ENCODE data around the gene SLC27A1.

The SLC27A1 gene

GRCh38 chr19:17431417-17431816 is 38.9 kb upstream of the SLC27A1 start:
- ChIA-PET POLR2A (no interaction called here), CTCF (interaction anchor here (0.9 to 1.7 kb wide), 3 partner anchors 10 to 34 kb away, joined by 3 to 5 read pairs (median 4); no protein-coding TSS in a partner anchor)
- no peak for DNase-seq (ENCODE audit: extremely low spot score)
- no peak for TF ChIP-seq CTCF (IDR thresholded peaks at IDR 0.05; ENCODE audit: control extremely low read depth, extremely low read depth, low read depth, missing control alignments)

- TF ChIP-seq CTCF (IDR thresholded peaks at IDR 0.05; ENCODE audit: control extremely low read depth, extremely low read depth, low read depth, missing control alignments): no peak
- CTCF ChIA-PET: no interaction called here
- DNase-seq (ENCODE audit: extremely low spot score): no peak
- POLR2A ChIA-PET: no interaction called here
These were observed 35.1 kb upstream of the SLC27A1 start for GRCh38 chr19:17435218-17435617.

GRCh38 chr19:17436094-17436873 is 34.0 kb upstream of the SLC27A1 start:
- ChIA-PET CTCF (interaction anchor here (0.9 to 1.3 kb wide), 4 partner anchors 11 to 60 kb away, joined by 3 to 7 read pairs (median 4); partner anchors contain the start of gene TMEM221), POLR2A (no interaction called here)
- TF ChIP-seq CTCF (IDR thresholded peaks at IDR 0.05; ENCODE audit: control extremely low read depth, extremely low read depth, low read depth, missing control alignments): no peak
- DNase-seq (ENCODE audit: extremely low spot score): no peak

- no peak for DNase-seq (ENCODE audit: extremely low spot score)
- POLR2A ChIA-PET: no interaction called here
- CTCF ChIA-PET: interaction anchor here (0.9 to 1.3 kb wide), 4 partner anchors 11 to 60 kb away, joined by 3 to 7 read pairs (median 4); partner anchors contain the start of gene TMEM221
- no peak for TF ChIP-seq CTCF (IDR thresholded peaks at IDR 0.05; ENCODE audit: control extremely low read depth, extremely low read depth, low read depth, missing control alignments)
These were observed 33.5 kb upstream of the SLC27A1 start for GRCh38 chr19:17436874-17437267.

GRCh38 chr19:17441241-17442021 is 28.9 kb upstream of the SLC27A1 start:
- peak; percentile 37 for DNase-seq (ENCODE audit: extremely low spot score)
- CTCF ChIA-PET: interaction anchor here (0.8 to 1.8 kb wide), 11 partner anchors 8 to 233 kb away, joined by 3 to 8 read pairs (median 3); no protein-coding TSS in a partner anchor
- TF ChIP-seq CTCF (IDR thresholded peaks at IDR 0.05; ENCODE audit: control extremely low read depth, extremely low read depth, low read depth, missing control alignments): peak; percentile 37
- POLR2A ChIA-PET: interaction anchor here (0.7 kb wide), 1 partner anchor 23 kb away, joined by 3 read pairs; no protein-coding TSS in a partner anchor

- no peak for TF ChIP-seq CTCF (IDR thresholded peaks at IDR 0.05; ENCODE audit: control extremely low read depth, extremely low read depth, low read depth, missing control alignments)
- ChIA-PET CTCF (interaction anchor here (1.4 to 4.4 kb wide), 2 partner anchors 20 kb away, joined by 4 to 24 read pairs; no protein-coding TSS in a partner anchor), POLR2A (no interaction called here)
- DNase-seq (ENCODE audit: extremely low spot score): no peak
These were observed 24.7 kb upstream of the SLC27A1 start for GRCh38 chr19:17445526-17446165.
